NAMALWA (cell line): Measurements from ENCODE around the gene BNIP2.
"Not testable (repeated sequence)": the region's sequence is repeated elsewhere in the genome, so short reads cannot be mapped to it uniquely, and the experiment has no call there.

ENCODE experiments used
- DNase-seq: peaks from one replicate; pipeline ENCODE4 v3.0.0-alpha.2; 2015; ENCODE audit warnings: low spot score

The BNIP2 gene, protein sequence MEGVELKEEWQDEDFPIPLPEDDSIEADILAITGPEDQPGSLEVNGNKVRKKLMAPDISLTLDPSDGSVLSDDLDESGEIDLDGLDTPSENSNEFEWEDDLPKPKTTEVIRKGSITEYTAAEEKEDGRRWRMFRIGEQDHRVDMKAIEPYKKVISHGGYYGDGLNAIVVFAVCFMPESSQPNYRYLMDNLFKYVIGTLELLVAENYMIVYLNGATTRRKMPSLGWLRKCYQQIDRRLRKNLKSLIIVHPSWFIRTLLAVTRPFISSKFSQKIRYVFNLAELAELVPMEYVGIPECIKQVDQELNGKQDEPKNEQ

DNA sequence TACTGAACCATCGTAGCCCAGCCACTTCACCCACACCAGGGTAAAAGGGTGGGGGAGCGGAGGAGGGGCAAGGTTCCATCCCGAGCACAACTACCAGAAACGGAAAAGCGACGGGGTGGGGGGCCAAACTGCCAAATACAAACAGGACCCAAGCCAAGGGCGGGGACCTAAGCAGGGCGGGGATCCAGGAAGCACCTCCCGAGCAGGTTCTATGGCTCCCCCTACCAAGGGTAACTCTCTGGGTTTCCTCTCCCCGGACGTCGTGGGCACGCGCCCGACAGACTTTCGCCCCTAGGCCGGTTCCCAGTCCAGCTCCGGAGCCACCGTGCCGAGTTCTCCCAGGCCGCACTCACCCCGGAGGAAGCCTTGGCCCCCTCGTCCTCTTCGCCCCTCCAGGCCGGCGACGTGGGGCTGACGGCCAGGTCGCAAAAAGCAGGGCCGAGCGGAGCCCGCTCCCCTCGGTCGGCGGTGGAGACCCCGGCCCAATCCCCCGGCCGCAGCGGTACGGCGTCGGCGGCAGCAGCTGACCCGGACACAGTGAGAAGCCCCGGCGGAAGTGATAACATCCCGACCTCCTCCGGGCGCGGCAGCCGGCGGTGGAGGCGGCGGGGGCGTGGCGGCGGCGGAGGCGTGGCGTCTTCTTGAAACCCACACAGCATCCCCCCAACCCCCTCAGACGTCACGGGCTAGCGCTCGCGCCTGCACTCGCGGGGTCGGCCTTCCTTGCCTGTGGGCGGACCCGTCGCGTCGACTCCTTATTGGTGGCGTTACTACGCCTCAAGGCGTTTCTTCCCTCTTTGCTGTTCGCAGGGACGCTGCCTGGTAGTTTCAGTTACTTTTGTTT lies at the start of gene BNIP2:
BNIP2 (minus strand) TSS at position 539 of the 844 bp plus-strand sequence. CDS start 6,863 bp downstream, outside the sequence.
- DNase-seq = peak; percentile 96

DNA sequence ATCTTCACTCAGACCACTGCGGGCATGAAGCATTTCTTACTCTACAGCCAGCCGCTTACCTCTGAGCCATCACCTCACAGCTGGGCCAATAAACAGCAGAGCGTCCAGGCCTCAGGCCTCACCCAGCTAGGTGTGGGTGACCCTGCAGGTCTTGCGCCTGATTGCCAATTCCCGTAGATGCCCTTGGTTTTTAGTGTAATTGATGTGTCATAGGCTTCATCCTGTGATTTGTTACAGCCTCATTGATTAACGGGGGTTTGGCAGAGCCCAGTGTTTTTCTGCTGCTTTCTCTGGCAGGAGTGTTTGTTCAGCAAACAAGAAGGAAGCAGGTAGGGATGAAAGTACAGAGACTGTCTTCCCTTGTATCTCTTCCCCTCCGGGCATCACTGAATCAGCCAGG lies 49.6 kb upstream of the BNIP2 start:
- DNase-seq = no peak

DNA sequence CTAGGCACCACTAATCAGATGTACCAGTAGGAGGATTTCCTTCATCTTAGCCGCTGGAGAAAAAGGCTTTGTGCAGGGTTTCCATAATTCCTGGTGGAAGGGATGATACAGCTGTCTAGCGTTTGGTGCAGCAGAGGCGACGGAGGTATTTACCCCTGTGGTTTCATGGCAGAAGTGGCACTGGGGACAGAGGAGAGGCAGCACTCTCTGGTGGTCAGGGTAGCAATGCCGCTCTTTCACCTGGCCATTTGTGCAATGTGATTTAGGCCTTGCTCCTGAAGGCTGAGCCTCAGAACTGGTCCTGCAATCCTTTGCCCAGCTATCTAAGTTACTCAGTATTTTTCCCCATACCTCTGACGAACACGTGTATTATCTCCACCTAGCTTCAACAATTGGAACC lies 47.1 kb upstream of the BNIP2 start:
- DNase-seq = peak; percentile 44

DNA sequence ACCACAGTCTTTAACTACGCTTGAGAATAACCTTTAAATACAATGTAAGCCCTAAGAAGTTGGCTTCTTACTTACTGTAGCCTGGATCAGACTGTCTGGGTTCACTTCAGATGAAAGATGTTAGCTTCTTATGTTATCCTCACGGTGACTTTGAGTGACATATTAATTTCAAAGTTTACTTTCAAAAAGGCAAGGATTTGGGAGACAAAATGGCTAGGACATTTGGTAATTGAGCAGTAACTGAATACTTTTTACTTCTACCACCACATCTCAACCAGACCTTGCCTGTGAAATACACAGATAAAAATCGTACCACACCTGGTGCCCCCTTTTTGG lies 36.0 kb upstream of the BNIP2 start:
- DNase-seq = no peak

DNA sequence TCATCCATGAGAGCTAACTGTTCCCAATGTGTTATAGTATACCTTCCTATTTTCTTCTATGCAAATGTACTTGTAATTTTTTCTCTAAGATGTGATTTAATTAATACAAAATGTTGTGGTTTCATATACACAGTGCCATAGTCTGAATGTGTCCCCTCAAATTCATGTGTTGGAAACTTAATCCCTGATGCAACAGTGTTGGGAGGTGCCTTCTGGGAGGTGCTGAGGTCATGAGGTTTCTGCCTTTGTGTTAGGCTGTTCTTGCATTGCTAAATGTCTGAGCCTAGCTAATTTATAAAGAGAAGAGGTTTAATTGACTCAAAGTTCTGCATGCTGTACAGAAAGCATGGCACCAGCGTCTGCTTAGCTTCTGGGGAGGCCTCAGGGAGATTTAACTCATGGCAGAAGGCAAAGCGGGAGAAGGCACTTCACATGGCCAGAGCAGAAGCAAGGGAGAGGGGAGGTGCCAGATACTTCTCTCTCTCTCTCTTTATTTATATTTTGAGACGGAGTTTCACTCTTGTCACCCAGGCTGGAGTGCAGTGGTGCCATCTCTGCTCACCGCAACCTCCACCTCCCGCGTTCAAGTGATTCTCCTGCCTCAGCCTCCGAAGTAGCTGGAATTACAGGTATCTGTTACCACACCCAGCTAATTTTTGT lies 34.7 kb upstream of the BNIP2 start:
- no peak for DNase-seq

DNA sequence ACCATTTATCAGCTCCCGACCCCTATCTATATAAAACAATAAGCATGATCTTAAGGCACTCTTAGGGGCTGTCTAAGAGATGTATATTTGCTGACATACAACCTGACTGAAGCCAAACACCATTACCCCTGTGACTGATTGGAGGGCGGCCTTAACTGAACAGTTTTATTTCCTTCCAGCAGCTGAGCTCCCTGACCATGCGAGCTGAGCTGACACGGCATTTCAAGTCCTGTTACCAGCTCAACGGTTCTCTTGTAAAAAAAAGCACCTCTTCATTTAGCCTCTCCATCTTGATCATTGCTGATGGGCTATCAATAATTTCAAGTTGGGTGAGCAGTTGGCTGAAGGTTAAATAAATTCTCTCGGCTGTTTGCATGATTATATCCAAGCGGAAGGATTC lies 33.4 kb upstream of the BNIP2 start:
- DNase-seq = no peak

DNA sequence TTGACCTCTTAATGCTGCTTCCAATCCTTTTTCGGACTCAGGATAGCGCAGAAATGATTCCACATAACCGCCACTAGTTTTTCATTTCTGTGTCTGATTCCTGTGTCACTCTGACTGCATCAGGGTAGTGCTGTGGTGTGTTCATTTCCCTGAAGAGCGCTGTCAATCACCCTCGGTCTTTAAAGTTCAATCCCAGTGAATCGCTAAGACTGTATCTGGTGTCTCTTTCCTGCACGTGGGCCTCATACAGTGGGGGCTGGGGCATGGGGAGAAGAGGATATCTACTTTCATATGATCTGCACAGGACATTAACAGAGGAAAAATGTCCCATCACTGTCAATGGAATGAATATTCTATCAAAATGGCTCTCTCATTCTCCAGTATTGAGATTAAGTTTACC lies 32.9 kb upstream of the BNIP2 start:
- DNase-seq = no peak

DNA sequence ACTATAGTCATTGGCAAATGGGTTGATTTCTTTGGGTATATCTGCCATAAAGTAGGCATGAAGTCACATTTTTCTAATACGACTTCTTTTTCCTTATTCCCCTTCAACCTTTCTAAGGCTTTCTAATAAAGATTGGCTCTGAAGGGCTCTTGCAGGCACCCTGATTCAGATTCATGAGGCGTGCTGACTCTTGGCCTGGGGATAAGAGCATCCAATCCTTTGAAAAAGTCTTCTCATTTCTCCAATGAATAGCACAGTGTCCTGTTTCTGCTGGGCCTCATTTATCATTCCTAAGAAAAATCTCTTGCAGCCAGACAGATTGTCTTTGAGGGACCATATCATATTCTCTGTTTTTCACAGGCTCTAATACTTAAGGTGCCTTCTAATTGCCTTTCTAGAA lies 32.3 kb upstream of the BNIP2 start:
- DNase-seq = no peak

DNA sequence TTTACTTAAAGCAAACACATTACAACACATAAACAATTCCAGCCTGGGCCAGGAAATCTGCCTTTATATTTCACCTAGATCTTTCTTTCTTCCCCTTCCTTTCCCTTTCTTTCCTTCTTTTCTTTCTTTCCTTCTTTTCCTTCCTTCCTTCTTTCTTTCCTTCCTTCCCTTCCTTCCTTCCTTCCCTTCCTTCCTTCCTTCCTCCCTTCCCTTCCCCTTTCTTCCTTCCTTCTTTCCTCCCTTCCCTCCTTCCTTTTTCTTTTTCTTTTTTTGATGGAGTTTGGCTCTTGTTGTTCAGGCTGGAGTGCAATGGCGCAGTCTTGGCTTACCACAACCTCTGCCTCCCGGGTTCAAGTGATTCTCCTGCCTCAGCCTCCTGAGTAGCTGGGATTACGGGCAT lies 24.1 kb upstream of the BNIP2 start:
- no peak for DNase-seq

DNA sequence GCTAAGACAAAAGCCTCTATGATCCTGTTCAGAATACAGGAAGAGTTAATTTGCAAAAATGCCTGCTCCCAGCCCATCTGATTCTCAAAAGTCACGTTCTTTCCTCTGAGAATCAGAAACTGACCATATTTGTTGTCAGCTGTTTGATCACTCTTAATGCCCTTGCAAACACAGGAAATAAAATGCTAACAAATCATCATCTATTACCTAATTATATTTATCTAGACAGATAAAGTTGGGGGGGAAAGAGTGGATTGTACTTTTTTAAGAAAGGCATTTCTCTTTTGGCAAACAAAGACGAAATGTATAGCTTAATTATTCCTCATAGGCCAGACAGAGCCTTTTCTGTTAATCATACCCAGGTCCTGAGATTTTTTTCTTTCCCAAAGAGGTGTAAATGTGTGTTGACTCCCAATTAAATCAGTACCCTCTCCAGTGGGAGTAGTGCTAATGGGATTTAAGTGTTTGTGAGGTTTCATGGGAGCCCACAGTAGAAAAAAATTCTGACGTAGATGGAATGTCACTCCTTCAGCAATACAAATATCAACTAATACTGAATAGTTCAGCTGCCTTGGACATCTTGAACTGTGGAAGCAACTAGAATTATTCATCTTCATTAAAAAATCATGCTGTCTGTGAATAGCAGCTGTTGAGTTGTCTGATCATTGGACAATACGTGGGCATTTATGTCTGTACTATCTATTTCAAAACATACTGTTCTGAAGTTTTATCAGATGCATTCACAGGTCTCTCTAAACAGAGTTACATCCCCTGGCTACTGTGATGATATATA lies 22.5 kb upstream of the BNIP2 start:
- no peak for DNase-seq

DNA sequence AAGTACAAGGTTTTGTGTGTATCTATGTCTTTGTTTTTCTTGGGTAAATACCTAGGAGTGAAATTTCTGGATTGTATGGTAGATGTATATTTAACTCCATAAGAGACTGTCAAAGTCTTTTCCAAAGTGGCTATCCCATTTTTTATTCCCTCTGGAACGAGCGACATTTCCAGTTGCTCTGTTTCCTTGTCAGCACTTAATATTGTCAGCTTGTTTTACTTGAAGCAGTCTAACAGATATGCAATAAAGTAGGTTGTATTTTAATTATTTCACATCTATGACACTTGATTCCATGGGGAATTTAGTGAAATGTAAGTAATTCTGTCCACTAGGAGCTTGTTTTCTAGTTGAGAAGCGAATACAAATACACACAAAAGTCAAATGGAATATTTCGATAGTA lies 18.5 kb upstream of the BNIP2 start:
- no peak for DNase-seq

DNA sequence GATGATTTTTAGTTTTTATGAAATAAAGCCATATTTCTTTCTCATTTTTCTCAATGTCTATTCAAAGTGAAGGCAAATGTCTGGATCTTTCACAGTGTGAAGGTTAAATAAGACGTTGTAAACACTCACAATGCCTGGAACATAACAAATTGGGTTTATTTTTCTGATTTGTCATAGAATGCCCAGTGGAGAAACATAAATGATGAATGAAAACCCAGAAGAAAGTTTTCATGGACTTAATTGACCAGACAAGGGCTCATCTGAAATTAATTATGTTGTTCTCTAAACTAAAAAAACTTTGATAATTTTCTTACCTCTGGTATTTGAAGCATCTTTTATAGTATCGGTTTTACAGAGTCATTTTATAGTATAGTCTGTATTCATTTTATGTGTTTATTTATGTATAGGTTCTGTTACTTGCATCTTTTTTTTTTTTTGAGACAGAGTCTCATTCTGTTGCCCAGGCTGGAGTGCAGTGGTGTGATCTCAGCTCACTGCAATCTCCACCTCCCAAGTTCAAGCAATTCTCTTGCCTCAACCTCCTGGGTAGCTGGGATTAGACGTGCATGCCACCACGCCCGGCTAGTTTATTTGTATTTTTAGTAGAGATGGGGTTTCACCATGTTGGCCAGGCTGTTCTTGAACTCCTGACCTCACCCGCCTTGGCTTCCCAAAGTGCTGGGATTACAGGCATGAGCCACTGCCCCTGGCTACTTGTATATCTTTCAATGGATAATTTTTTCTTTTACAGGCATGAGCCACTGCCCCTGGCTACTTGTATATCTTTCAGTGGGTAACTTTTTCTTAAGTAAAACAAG lies 15.1 kb upstream of the BNIP2 start:
- DNase-seq = no peak

DNA sequence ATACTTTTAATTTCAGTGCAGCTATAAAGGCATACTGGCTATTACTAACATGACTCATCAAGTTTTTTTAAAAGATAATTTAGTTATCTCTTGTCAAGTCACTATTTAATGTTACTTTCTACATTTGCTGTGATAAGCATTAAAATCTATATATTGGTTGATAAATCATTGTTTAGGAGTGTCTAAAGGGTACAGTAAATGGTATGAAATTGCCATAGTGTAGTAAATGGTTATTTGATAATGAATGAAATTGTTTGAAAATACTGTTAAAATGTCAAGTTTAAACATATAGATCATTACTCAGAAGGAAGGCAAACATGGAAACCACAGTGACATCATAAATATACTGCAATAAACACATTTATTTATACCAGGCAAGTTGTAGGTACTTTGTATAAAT lies 13.2 kb upstream of the BNIP2 start:
- DNase-seq = no peak

DNA sequence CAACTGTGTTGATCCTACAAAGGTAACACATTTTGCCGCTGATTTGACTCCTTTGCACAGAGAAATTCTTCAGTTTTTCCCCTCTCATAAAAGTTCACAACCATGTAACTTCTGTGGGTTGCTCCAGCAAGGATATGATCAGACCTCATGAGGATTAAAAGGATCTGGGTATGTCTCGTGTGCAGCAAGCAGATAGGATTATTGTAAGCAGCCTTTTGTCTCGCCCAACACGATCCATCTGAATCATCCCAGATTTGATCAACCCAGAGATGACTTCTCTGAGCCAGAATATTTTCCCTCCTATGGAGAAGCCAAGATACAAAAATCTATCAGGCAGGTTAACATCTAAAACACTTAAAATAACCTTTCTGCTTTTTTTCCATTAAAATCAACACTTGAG lies 12.8 kb upstream of the BNIP2 start:
- DNase-seq = no peak

DNA sequence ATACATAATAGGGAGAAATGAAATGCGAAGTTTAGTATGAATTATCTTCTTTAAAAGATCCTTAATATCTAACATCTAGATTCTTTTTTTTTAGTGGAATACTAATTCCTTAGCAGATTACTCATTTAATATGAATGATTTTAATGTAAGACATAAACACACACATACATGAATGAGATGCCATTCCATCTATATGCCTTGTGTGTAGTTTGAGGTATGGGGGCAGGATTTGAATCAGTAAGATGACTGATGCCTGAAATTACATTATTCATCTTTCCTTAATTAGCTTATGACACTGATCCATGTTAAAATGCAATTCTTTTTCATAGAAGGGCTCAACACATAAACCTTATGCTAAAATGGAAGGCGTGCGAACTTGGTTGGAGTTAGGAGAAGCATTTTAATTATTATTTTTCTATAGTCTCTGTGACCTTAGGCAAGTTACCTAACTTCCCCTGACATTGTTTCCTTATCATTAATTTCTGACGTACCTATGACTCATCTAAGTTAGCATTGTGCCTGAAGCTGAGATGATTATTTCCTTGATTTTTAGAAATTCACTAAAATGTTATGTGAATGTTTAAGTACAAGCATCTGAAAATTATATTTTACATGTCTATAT lies 10.8 kb upstream of the BNIP2 start:
- no peak for DNase-seq

DNA sequence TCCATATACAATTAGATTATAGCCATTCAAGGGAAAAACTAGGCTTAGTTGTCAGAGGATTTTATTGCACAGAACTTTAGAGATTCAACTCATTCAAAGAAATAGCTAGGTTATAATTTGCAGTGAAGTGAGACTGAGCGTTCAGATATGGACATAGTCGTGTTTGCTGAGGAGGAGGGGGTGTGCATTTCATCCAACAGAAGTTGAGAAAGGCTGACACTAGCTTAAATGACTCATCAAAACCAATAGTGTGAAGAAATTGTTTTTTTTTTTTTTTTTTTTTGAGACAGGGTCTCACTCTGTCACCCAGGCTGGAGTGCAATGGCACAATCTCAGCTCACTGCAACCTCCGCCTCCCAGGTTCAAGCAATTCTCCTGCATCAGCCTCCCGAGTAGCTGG lies 8.9 kb upstream of the BNIP2 start:
- DNase-seq = not testable (repeated sequence)

DNA sequence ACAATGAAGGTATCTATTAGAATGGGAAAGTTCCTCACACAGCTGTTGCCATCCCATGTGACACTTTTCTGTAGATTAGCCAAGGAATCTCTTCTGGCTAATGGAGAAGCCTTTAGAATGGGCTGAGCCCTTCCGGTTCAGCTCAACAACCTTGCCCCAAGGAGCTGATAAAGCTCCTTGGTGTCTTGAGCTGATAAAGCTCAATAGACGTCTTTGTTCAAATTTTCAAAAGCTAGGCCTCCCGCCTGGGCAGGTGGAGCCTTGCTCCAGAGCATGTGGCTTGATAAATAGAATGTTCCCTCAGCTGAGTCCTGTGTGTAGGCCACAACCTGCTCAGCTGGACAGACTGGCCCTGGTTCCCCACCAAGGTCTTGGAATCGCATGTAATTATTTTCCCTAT lies 7.2 kb upstream of the BNIP2 start:
- no peak for DNase-seq

DNA sequence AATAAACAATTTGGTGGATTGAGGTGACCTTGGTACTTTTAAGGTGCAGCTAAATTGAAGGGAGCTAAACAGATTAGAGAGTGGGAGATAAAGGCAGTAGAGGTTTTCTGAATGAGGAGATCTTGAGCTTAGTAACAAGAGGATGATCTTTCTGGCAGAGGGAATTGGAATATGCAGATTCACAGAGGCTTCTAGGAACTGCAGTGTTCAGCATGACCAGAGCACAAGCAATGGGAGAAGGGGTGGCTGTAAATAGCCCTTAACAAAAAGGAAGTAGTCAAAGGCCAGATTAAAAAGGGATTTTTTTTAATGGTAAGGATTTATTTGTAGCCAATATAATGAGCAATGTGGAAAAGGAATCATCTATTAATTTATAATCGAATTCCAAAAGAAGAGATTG lies 5.7 kb upstream of the BNIP2 start:
- no peak for DNase-seq

DNA sequence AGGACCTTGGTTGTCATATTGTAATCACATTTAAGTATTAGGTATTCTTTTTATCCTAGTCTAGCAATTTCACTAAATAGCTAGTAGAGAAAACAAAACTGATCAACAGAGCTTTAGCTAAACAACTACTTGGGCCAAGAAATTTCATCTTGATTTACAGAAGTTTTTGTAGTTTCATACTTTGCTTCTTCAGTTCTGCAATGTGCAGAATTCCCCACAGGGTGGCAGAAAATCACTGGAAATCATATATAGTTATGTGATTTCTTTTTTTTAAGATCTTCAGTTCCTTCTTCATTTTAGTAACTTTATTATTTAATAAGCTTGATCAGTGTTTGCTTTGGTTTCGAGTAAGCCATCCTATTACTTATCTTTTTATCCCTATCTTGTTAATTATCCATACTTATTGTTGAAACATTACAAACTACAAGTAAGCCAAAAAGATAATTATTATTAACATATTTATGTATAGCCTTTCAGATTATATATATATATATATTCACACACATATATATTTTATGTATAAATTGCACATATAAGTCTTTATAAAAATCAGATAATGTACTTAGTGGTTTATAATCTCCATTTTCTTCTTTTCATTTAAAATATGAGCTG lies 2.2 kb upstream of the BNIP2 start:
- DNase-seq = peak; percentile 83

DNA sequence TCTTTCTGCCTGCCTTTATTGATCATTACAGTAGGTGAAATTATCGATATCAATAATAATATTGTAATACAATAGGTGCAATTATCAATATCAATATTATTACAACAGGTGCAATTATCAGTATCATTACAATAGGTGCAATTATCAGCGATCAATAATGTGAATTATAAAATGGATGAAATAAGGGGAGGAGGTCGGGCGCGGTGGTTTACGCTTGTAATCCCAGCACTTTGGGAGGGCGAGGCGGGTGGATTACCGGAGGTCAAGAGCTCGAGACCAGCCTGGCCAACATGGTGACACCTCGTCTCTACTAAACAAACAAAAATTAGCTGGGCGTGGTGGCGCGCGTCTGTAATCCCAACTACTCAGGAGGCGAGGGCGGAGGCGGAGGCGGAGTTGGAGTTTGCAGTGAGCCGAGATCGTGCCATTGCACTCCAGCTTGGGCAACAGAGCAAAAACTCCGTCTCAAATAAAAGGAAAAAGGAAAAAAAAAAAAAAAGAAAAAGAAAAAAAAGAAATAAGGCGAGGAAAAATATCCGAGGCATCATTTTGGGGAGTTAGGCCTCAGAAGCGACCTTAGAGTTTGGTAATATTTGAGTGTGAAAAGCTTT lies 611 bp upstream of the BNIP2 start:
- peak; percentile 57 for DNase-seq
